PC-3 (cell line): ENCODE measurements around the gene RESP18. TPM values are rescaled to one million over a fixed set of nuclear protein-coding genes. Genes with fewer than 3 reads are reported as not detected.

Experiments used
- ATAC-seq: fragments of 200-7000 bp; cut with Tn5 transposase; 2 replicates; pipeline ENCODE4 v1.9.1; 2020; ENCODE audit warnings: mild to moderate bottlenecking, moderate library complexity
- BruUV-seq: library from RNA; stranded (reverse); fragments of 400-500 nt; replicated peaks from 2 replicates; lab custom pipeline; 2021; lab: Mats Ljungman, UMichigan
- CTCF ChIA-PET: fragments of 300-600 bp; sonication (Branson Sonifier 250); formaldehyde crosslinking; loops from one replicate; lab custom pipeline; 2022; ENCODE audit warnings: antibody characterized with exemption; lab: Charles Lee
- POLR2A ChIA-PET: fragments of 300-600 bp; sonication (Branson Sonifier 250); formaldehyde crosslinking; loops from one replicate; lab custom pipeline; 2022; ENCODE audit warnings: antibody characterized with exemption; ENCODE audit not compliant: unreplicated experiment; lab: Charles Lee
- DNase-seq: peaks from one replicate; pipeline ENCODE4 v3.0.0-alpha.2; 2015
- H2AFZ ChIP-seq: fragments of 300-600 bp; sonication (generic); 2 replicates; pipeline ENCODE4 v1.6.0; 2016; ENCODE audit warnings: antibody characterized with exemption, low read length
- H3F3A ChIP-seq: fragments of 300-600 bp; sonication (generic); one replicate; pipeline ENCODE4 v1.6.0; 2017; ENCODE audit warnings: antibody characterized with exemption, low read length, control low read depth, mild to moderate bottlenecking; ENCODE audit not compliant: unreplicated experiment
- H3K27ac ChIP-seq: fragments of 300-600 bp; sonication (generic); 2 replicates; pipeline ENCODE4 v1.5.1; 2016; ENCODE audit warnings: mild to moderate bottlenecking, low read length
- H3K27me3 ChIP-seq: fragments of 300-600 bp; sonication (generic); 2 replicates; pipeline ENCODE4 v1.6.1; 2016; ENCODE audit warnings: low read length, mixed read lengths
- H3K36me3 ChIP-seq: fragments of 300-600 bp; sonication (generic); 2 replicates; pipeline ENCODE4 v1.6.1; 2016; ENCODE audit warnings: low read depth, mixed run types, low read length, mixed read lengths
- H3K4me1 ChIP-seq: fragments of 300-600 bp; sonication (generic); 2 replicates; pipeline ENCODE4 v1.5.1; 2016; ENCODE audit warnings: low read length; ENCODE audit not compliant: insufficient read depth
- H3K4me2 ChIP-seq: fragments of 300-600 bp; sonication (generic); 2 replicates; pipeline ENCODE4 v1.6.0; 2016; ENCODE audit warnings: low read length
- H3K4me3 ChIP-seq: fragments of 300-600 bp; sonication (generic); 2 replicates; pipeline ENCODE4 v1.5.1; 2016; ENCODE audit warnings: mild to moderate bottlenecking, low read length, mixed read lengths
- H3K79me2 ChIP-seq: fragments of 300-600 bp; sonication (generic); 2 replicates; pipeline ENCODE4 v1.6.1; 2017; ENCODE audit warnings: low read length, mixed read lengths
- H3K9ac ChIP-seq: fragments of 300-600 bp; sonication (generic); 2 replicates; pipeline ENCODE4 v1.6.0; 2016; ENCODE audit warnings: mild to moderate bottlenecking, low read length
- H3K9me2 ChIP-seq: fragments of 300-600 bp; sonication (generic); replicated peaks from 2 replicates; pipeline ENCODE4 v1.6.1; 2016; ENCODE audit warnings: mixed run types, low read length, mixed read lengths
- H3K9me3 ChIP-seq: fragments of 300-600 bp; sonication (generic); 2 replicates; pipeline ENCODE4 v1.6.1; 2016; ENCODE audit warnings: low read length, mixed read lengths
- H4K20me1 ChIP-seq: fragments of 300-600 bp; sonication (generic); 2 replicates; pipeline ENCODE4 v1.6.1; 2016; ENCODE audit warnings: low read length, mixed read lengths
- CTCF ChIP-seq: fragments of 300-600 bp; sonication (generic); conservative IDR thresholded peaks from 2 replicates; pipeline ENCODE4 v1.5.1; 2017; ENCODE audit warnings: antibody characterized with exemption, low read depth, mild to moderate bottlenecking, low read length
- EZH2 ChIP-seq: fragments of 300-600 bp; sonication (generic); IDR thresholded peaks from one replicate; pipeline ENCODE4 v1.6.1; 2017; ENCODE audit warnings: antibody characterized with exemption, mild to moderate bottlenecking, low read length; ENCODE audit not compliant: unreplicated experiment
- EZH2phosphoT487 ChIP-seq: fragments of 300-600 bp; sonication (generic); IDR thresholded peaks from 2 replicates; pipeline ENCODE4 v1.6.1; 2018; ENCODE audit warnings: mild to moderate bottlenecking, antibody characterized with exemption, low read length, borderline replicate concordance
- intact Hi-C: fragments of 100-400 bp; cut with micrococcal nuclease; formaldehyde crosslinking; loops from 2 replicates; pipeline ENCODE4 v1.9.0; 2023
- total RNA-seq: library from RNA; depleted of rRNA; stranded (reverse); fragments of >200 nt; gene quantifications from 2 replicates; pipeline ENCODE4 v1.2.3, GENCODE V29; 2014

The RESP18 gene
- total RNA-seq, 1 experiment from 2014 or later: not detected

GRCh38 chr2:219334076-219334475, 1.5 kb upstream of the RESP18 start:
- POLR2A ChIA-PET: no interaction called here
- Histone ChIP-seq H3K9me3 (no peaks in the 10 kb centered on the region), H3K4me2 (no peak overlapping the region), H3K27me3 (peaks cover 18% of the 10 kb centered on the region), H3K79me2 (no peaks in the 10 kb centered on the region), H3K9ac (no peak overlapping the region), H3K27ac (no peak overlapping the region), H3K9me2 (no peaks in the 10 kb centered on the region), H3K4me3 (no peak overlapping the region), H3K4me1 (no peaks in the 10 kb centered on the region), H2AFZ (no peak overlapping the region), H4K20me1 (no peaks in the 10 kb centered on the region), H3K36me3 (no peaks in the 10 kb centered on the region), H3F3A (no peaks in the 10 kb centered on the region)
- TF ChIP-seq EZH2phosphoT487 (no peak), EZH2 (no peak), CTCF (no peak)
- CTCF ChIA-PET: no interaction called here
- ATAC-seq (no peak), DNase-seq (no peak)
- intact Hi-C loops: no loop called here
- BruUV-seq: no TSS peak

GRCh38 chr2:219331560-219332213, 857 bp downstream of the RESP18 start:
- no peak for TF ChIP-seq EZH2phosphoT487
- POLR2A ChIA-PET: no interaction called here

DNA sequence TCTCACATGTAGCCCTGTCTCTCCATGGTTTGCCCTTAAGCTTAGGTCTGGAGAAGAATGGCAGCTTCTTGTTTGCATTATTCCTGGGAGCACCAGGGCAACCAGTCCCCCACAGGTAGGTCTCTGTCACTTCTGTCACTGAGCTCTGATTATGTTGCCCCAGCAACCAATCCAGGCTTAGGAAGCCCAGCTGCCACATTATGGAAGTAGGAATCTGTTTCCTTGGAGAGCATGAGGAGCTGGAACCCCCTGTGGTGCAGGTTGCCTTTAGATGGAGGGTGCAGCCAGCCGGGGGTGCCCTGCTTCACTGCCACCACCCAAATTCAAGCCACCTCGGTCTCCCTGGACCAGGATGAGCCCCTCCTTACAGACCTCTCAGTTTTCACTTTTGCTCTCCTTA, 4.8 kb downstream of the RESP18 start:
- intact Hi-C loops: no loop called here
- no peak for DNase-seq

More at GRCh38 chr2:219331560-219332213, 857 bp downstream of the RESP18 start:
- H2AFZ ChIP-seq: no peak overlapping the region
- H3K27me3 ChIP-seq: peaks cover 17% of the 10 kb centered on the region
- no peaks in the 10 kb centered on the region for H3K4me1 ChIP-seq
- intact Hi-C loops: no loop called here
- no peak overlapping the region for H3K4me2 ChIP-seq
- no peaks in the 10 kb centered on the region for H3K9me3 ChIP-seq
- H3K9me2 ChIP-seq: no peaks in the 10 kb centered on the region
- no peak overlapping the region for H3K9ac ChIP-seq
- H3K27ac ChIP-seq: no peak overlapping the region
- no peaks in the 10 kb centered on the region for H4K20me1 ChIP-seq
- no peak overlapping the region for H3K4me3 ChIP-seq
- H3K36me3 ChIP-seq: no peaks in the 10 kb centered on the region
- H3F3A ChIP-seq: no peaks in the 10 kb centered on the region
- no peak for DNase-seq
- ATAC-seq: no peak
- CTCF ChIA-PET: no interaction called here
- H3K79me2 ChIP-seq: no peaks in the 10 kb centered on the region
- no TSS peak for BruUV-seq

More for the DNA sequence above, 4.8 kb downstream of the RESP18 start:
- H3K36me3 ChIP-seq: no peaks in the 10 kb centered on the region
- H3F3A ChIP-seq: no peaks in the 10 kb centered on the region
- no peak overlapping the region for H3K4me2 ChIP-seq
- BruUV-seq: no TSS peak
- ChIA-PET POLR2A (no interaction called here), CTCF (no interaction called here)
- H3K27ac ChIP-seq: no peak overlapping the region
- no peak for ATAC-seq
- H4K20me1 ChIP-seq: no peaks in the 10 kb centered on the region
- no peak overlapping the region for H3K9ac ChIP-seq
- H3K27me3 ChIP-seq: peaks cover 29% of the 10 kb centered on the region
- no peaks in the 10 kb centered on the region for H3K79me2 ChIP-seq
- H3K9me3 ChIP-seq: no peaks in the 10 kb centered on the region
- no peak overlapping the region for H3K4me3 ChIP-seq
- H2AFZ ChIP-seq: no peak overlapping the region
- H3K4me1 ChIP-seq: no peaks in the 10 kb centered on the region
- no peaks in the 10 kb centered on the region for H3K9me2 ChIP-seq
- TF ChIP-seq EZH2phosphoT487: no peak
- TF ChIP-seq EZH2: no peak
